GM19324 (cell line): ENCODE measurements around the gene MAP3K9.

Experiments used
- ATAC-seq: cut with Tn5 transposase; IDR thresholded peaks from one replicate; pipeline ENCODE4 v1.9.1; 2021; ENCODE audit warnings: mild to moderate bottlenecking, moderate library complexity; ENCODE audit not compliant: unreplicated experiment, low FRiP score

Gene MAP3K9

GRCh38 chr14:70730393-70730792, 78.9 kb downstream of the MAP3K9 start:
- no peak for ATAC-seq

GRCh38 chr14:70726651-70727375, 82.5 kb downstream of the MAP3K9 start:
- no peak for ATAC-seq

GRCh38 chr14:70724944-70725343, 84.4 kb downstream of the MAP3K9 start:
- ATAC-seq: no peak

DNA sequence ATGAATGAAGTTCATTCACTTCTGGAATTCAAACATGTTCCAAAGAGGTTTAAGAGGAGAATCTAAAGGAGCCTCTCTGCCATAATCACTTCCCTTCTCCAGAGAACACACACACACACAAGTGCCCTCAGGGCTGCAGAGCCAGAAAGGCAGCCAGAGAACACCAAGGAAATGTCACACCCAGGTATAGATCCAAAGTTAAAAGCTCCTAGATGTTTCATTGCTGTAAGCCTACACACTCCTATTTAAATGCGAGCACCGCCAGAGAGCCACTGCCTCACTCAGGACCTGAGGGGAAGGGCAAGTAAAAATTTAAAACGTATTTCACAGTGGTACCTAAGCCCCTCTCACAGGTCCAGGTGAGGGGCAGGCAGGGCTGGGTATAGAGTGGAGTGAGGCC, 85.2 kb downstream of the MAP3K9 start:
- ATAC-seq: no peak

DNA sequence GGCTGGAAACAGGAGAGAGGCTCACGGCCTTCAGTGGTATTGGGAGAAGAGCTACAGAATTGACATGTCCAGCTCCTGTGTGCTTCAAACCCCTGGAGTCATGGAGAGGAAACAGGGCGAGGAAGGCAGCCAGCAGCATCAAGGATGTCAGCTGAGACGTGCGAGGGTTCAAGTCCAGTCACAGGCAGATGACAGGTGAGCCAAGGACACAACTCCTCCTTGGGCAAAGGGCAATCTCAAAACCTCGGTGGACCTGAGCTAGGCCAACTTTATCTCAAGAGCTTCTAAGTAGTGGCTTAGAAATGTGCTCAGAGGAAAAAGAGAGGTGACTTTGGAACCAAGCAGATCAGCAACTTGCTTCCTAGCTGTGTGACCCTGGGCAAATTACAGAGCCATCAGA, 86.0 kb downstream of the MAP3K9 start:
- no peak for ATAC-seq

DNA sequence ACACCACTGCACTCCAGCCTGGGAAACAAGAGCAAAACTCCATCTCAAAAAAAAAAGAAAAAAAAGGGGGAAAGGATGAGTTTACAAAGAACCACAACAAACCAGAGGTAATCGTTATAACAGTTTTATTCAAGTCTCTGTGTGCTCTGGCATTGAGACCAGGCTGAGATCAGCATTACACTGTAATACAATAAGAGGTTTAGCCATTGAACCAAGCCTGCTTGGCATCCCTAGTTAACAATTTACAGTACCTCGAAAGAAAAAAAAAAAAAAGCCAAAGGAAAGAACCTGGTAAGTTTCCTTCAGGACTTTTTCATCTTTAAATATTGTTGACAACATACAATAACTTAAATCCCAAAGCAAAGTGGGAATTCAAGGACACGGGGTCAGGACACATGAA, 86.9 kb downstream of the MAP3K9 start:
- ATAC-seq: no peak

- no peak for ATAC-seq
Observed at GRCh38 chr14:70721542-70721941, 87.8 kb downstream of the MAP3K9 start.

DNA sequence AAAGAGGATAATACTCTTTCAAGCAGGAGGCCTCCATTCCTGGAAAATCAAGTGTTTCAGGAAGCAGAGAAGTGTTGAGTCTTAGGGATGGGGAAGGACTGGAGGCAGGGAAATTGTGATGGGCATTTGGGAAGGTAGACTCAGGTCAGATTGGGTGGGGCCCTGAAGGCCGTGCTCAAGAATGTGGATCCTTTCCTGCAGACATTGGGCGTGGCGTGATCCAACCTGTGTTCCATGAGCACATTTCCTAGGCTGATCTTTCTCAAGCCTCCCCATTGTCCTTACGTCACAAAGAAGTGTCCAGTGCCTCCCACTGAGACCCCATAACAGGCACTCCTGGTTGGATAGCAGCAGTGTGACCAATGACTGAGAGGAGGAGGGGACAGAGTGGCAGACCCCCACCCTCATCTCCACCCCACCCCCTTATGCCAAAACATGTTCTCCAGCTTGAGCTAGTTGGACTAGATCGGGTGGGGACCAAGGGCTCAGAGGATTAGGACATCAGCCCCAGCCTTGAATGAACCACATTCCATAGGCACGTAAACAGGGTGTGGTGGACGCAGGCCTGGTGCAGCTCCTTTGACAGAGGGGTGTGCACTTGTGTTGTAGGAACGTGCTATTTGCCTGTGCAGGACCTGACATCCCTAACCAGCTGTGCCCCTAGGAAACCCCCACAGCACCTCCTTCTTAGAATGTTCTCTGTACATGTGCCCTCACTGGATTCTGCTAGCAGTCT, 90.8 kb downstream of the MAP3K9 start:
- no peak for ATAC-seq

- no peak for ATAC-seq
Observed at GRCh38 chr14:70716958-70717357, 92.4 kb downstream of the MAP3K9 start.

GRCh38 chr14:70716483-70716882, 92.8 kb downstream of the MAP3K9 start:
- no peak for ATAC-seq

GRCh38 chr14:70714055-70714550, 95.2 kb downstream of the MAP3K9 start:
- no peak for ATAC-seq

DNA sequence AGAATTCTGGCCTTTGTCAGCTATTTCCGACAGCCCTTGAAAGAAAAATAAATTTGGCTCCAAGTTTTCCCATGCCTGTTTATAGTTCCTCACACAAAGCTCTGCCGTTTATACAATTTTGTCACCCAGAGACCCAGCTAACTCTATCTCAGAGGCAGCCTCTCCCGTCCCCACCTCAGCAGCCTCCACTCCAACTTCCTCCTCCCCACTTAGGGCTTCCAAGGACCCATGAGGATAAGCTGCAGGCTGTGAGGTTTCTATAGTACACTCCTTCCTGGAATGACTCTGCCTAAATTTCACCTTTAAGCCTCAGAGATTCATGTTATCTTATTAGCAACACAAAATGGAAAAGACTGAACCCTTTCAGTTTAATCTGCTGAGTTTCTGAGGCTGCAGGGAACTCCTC, 95.8 kb downstream of the MAP3K9 start:
- no peak for ATAC-seq

- ATAC-seq: no peak
Observed at GRCh38 chr14:70713096-70713495, 96.2 kb downstream of the MAP3K9 start.

DNA sequence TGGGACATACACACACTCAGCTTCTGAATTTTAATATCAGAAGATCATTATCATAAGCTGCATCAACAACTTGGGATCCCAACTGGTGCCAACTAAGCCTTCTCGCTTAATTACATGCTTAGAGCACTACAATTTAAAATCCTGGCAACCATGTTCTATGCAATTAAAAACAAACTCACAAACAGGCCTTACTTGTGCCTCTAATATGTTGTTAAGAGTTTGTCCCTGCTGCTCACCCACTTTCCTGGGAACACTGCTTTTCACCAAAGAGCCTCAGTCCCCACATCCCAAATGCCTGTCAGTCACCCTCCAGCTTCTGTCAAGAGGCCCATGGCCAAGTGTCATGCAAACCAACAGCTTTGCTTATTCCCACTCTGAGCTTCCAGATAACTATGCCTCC, 97.9 kb downstream of the MAP3K9 start:
- no peak for ATAC-seq

GRCh38 chr14:70709726-70710382, 99.5 kb downstream of the MAP3K9 start:
- no peak for ATAC-seq

DNA sequence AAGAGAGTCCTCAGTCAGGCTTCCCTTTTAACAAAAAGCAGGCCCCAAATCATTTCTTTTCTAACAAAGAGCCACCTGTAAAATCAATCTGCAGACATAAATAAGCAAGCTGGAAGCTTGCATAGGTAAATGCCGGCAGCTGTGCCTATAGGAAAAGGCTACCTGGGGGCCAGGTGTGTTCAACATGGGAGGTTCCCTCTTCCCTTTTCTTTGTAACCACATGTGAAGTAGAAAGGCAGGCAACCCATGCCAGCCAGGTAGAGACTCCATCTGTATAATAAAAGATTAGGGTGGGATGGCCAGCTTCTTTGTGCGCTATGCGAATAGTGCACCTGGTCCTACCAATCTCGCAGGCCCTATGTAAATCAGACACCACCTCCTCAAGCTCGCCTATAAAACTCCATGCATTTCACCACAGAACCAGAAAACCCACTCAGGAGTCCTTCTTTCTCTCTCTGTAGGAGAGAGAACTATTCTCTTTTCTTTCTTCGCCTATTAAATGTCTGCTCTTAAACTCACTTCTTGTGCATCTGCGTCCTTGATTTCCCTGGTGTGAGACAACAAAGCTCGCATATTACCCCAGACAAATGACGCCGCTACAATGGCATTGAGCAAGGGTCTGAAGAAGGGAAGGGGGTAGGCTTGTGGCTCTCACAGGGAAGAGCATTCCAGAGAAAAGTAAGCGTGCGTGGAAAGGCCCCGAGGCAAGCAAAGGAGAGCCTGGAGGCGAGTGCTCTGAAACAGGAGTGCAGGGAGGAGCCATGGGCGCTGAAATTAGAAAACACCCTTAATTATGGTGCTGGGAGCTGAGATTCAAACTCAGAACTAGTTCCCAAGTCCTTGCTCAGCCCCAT, 100.4 kb downstream of the MAP3K9 start:
- no peak for ATAC-seq

- ATAC-seq: no peak
Observed at GRCh38 chr14:70707138-70708038, 101.9 kb downstream of the MAP3K9 start.

- no peak for ATAC-seq
Observed at GRCh38 chr14:70706177-70706576, 103.1 kb downstream of the MAP3K9 start.

DNA sequence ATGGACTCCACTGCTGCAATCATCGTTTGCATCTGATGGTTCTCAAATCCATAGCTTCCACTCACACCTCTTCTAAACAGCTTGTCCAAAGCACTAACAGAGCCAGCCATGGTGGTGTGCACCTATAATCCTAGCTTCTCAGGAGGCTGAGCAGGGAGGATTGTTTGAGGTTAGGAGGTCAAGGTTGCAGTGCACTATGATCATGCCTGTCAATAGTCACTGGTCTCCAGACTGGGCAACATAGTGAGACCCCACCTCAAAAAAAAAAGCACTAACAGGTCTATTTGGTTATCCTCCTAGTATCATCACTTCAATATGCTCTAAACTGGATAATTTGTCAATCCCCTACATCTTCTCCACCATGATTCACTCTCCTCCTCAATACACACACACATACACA, 104.4 kb downstream of the MAP3K9 start:
- no peak for ATAC-seq
